ENCODE measurements around the gene HMMR. TPM values are rescaled to one million over a fixed set of nuclear protein-coding genes. Genes with fewer than 3 reads are reported as not detected.
A peak's percentile ranks its signal among the peaks of the same experiment; 100 is the strongest.

HMMR gene
- total and polyA plus RNA-seq, 9 of the 15 experiments (the other 6 are each of a cell fraction or from before 2014, with no cell fraction given) = 74.9 to 133 (median 90.8) TPM

GRCh38 chr5:163437309-163438182, 22.9 kb upstream of the HMMR start, which contains the start of gene CCNG1 (continued):
- TF ChIP-seq AFF1 (IDR thresholded peaks at IDR 0.05; ENCODE audit: low read depth in 1 of 2, partially characterized antibody in 2 of 2) = peak in 1 of 2 experiments; percentile 23
- peak; percentile 73; the same call in 1 of the 2 replicates for TF ChIP-seq ATF7 (IDR thresholded peaks at IDR 0.05)
- no peak for TF ChIP-seq ZNF121 (CRISPR knock-in tag; conservative IDR thresholded peaks at IDR 0.05)
- TF ChIP-seq ATF6 (CRISPR knock-in tag; IDR thresholded peaks at IDR 0.05) = peak; percentile 64; the same call in 1 of the 2 replicates
- TF ChIP-seq E2F6 (IDR thresholded peaks at IDR 0.05; ENCODE audit: borderline replicate concordance in 1 of 2, extremely low read depth in 1 of 2, insufficient read depth in 1 of 2, insufficient read length in 1 of 2, low read depth in 1 of 2, low read length in 1 of 2, poor library complexity in 1 of 2, severe bottlenecking in 1 of 2) = no peak
- no peak for TF ChIP-seq TAF15 (IDR thresholded peaks at IDR 0.05; ENCODE audit: low read depth, low read length)
- TF ChIP-seq MYC (IDR thresholded peaks at IDR 0.05; ENCODE audit: low read depth, low read length) = 0 out of 2 replicates have a peak, but pooled peaks have one; percentile 48
- TF ChIP-seq MYC (CRISPR knock-in tag; IDR thresholded peaks at IDR 0.05; ENCODE audit: borderline replicate concordance, low read depth) = no peak
- TF ChIP-seq NFYB (IDR thresholded peaks at IDR 0.05; ENCODE audit: extremely low read depth, insufficient read length) = peak; percentile 92
- TF ChIP-seq KDM1A (IDR thresholded peaks at IDR 0.05) = no peak
- no peak for TF ChIP-seq ATF3 (IDR thresholded peaks at IDR 0.05)
- TF ChIP-seq ATF3 (CRISPR knock-in tag; conservative IDR thresholded peaks at IDR 0.05) = no peak
- no peak for TF ChIP-seq IRF1 (CRISPR knock-in tag; IDR thresholded peaks at IDR 0.05; ENCODE audit: borderline replicate concordance)

Data from K562 (cell line).